ENCODE results near the gene ROR2.

ROR2 gene

GRCh38 chr9:91873637-91874051 is 76.4 kb downstream of the ROR2 start:
- no peak for DNase-seq (ENCODE audit: low read depth)

- DNase-seq (ENCODE audit: low read depth), result no peak
Measured at GRCh38 chr9:91868732-91869391, 81.2 kb downstream of the ROR2 start.

- DNase-seq (ENCODE audit: low read depth), result no peak
Measured at GRCh38 chr9:91867740-91868139, 82.3 kb downstream of the ROR2 start.

DNA sequence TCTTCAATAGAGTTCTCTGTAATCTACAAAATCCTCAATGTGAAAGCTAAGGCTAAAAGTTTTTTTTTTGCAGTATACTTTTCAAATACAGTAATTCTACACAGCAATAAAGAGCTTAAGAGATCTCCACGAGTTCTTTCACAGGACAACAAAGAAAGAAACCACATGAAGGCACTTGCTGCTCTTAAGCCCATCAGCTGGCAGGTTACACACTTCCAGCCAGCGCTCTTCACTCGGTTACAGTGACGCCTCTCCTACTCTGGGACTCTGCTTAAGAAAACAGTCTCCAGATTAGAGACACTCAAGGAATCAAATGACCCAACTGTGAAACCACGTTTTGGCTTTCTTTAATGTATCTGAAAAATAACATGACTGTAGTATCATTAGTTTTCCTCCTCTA is 85.0 kb downstream of the ROR2 start:
- no peak for DNase-seq (ENCODE audit: low read depth)

DNA sequence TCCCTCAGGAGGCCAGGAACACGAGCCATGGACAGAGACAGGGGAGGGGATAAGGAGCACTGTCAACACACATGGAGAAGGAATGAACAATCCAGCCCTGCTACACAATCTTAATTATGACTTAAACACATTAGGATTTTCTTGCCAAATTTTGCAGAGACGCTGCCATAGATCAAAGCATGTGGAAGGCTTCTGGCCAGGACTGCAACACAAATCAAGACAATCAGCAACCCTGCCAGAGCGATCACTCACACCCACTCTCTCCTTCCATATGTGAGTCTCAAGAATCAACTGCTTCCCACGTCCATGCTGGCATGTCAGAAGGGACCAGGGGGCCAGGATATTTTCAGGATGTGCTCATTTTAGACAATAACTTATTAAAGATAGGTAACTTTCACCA is 85.6 kb downstream of the ROR2 start:
- DNase-seq (ENCODE audit: low read depth), result no peak

DNA sequence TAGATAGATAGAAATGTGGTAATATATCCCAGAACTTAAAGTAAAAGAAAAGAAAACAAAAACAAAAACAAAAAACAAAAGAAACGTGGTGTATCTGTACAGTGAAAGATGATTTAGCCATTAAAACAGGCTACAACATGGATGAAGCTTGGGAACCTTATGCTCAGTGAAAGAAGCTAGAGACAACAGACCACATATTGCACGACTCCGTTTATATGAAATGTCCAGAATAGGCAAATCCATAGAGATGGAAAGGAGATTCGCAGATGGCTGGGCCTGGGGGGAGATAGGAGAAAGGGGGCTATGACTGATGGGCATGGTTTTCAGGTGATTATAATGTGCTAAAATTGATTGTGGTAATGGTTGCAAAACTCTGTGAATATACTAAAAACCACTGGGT is 86.6 kb downstream of the ROR2 start:
- no peak for DNase-seq (ENCODE audit: low read depth)

DNA sequence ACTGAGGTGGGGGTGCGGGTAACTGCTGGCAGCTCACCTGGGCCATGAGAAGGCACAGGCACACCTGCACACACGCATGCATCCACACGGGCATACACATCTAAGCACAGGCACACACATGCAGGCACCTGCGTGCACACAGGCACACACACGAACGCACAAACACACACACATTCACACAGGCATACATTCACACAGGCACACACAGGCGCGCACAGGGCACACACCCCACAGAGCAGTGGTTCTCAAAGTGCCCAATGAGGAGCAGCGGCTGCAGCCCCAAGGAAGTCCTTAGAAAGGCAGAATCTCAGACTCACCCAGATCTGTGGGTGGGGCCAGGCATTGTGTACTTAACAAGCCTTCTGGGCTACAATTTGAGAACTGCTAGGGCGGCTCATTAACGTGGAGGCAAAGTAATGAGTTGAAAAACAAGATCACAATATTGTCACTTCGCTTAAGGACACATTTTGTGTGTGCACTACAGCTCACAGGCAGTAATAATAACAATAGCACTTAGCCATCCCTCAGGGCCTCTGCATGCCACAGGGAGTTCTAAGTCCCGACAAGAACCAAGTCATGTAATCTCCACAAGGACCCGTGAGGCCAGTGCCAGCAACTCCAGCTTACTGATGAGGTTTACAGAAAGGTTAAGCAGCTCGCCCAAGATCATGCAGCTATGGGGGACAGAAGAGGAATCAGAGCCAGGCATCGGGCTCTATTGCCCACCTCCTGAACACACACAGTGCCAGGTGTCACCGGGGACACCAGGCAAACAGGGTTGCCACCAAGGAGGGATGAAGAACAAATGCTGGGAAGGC is 91.6 kb downstream of the ROR2 start:
- DNase-seq (ENCODE audit: low read depth), result no peak

- no peak for DNase-seq (ENCODE audit: low read depth)
Measured at GRCh38 chr9:91857291-91858212, 92.5 kb downstream of the ROR2 start.

DNA sequence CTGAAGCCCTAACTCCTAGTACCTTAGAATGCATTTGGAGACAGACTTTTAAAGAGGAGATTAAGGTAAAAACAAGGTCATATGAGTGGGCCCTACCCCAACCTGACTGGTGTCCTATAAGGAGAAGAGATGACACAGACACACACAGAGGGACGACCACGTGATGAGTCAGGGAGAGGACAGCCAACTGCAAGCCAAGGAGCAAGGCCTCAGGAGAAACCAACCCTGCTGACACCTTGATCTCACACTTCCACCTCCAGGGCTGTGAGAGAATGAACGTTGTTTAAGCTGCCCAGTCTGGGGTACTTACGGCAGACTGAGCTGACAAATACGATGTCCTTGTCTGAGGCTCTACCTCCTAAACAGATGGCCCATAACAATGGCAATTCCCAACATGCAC is 93.6 kb downstream of the ROR2 start:
- no peak for DNase-seq (ENCODE audit: low read depth)

GRCh38 chr9:91855196-91855595 is 94.8 kb downstream of the ROR2 start:
- DNase-seq (ENCODE audit: low read depth), result no peak

DNA sequence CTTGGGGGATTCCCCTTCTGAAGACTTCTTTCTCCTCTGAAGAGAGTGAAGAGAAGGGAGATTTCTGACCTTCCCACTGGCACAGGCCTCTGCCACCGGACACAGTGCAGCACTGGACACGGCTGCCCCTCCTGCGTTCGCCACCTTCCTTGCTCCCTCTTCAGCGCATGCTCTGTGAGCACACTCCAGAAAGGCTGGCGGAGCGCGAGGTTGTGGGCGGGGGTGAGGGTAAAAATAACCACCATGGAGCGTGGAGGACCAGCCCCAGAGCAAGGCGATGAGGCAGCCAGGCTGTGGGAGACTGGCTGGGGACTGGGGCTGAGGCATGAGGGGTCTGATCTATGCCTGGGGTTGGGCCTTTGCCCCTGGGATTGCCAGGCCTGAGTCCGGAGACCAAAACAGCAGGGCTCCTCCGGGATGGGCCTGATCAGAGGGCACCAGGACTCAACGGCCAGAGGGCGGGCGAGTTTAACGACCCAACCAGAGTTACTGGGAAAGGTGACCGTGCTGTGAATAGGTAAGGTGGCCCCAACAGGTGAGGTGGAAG is 97.2 kb downstream of the ROR2 start:
- DNase-seq (ENCODE audit: low read depth), result no peak

DNA sequence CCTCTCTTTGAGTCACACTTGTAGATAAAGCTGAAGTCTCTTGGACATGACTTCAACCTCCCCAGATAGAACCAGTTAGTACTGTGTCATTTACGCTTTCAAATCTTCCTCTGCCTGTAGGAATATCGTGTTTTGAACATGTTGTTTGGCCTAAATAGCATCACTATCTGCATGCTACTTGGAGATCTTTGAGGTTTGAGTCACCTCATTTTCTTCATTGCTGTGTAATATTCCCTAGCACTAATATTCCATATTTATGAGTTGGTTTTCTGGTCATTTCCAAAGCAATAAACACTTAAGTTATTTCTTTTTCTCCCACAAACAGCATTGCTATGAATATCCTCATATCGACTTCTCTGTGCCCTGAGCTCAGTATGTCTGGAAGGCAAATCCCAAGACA is 100.3 kb downstream of the ROR2 start:
- no peak for DNase-seq (ENCODE audit: low read depth)

- no peak for DNase-seq (ENCODE audit: low read depth)
Measured at GRCh38 chr9:91848146-91848545, 101.9 kb downstream of the ROR2 start.

GRCh38 chr9:91847581-91848091 is 102.4 kb downstream of the ROR2 start:
- no peak for DNase-seq (ENCODE audit: low read depth)

- DNase-seq (ENCODE audit: low read depth), result no peak
Measured at GRCh38 chr9:91845879-91846278, 104.1 kb downstream of the ROR2 start.

- no peak for DNase-seq (ENCODE audit: low read depth)
Measured at GRCh38 chr9:91844701-91845291, 105.2 kb downstream of the ROR2 start.

DNA sequence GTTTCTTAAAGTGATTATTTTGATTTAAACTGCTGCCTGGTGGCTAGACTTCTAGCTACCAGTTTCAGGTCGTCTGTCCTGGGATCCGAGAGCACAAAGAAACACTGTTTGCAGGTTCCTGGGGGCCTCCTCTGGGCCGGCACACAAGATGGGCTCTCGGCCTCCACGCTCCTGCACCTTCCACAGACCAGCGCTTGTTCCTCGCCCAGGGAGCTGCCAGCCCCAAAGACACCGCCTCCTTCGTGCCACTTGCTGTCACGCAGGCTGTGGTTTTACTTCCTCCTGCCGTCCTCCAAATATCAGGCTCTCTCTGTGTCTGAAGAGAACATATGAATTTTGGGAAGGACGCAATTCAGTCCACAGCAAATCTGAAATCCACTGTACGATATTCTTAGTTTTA is 105.8 kb downstream of the ROR2 start:
- no peak for DNase-seq (ENCODE audit: low read depth)

GRCh38 chr9:91843623-91844148 is 106.3 kb downstream of the ROR2 start:
- DNase-seq (ENCODE audit: low read depth), result no peak

GRCh38 chr9:91843093-91843492 is 106.9 kb downstream of the ROR2 start:
- no peak for DNase-seq (ENCODE audit: low read depth)

- DNase-seq (ENCODE audit: low read depth), result no peak
Measured at GRCh38 chr9:91842358-91843049, 107.5 kb downstream of the ROR2 start.

DNA sequence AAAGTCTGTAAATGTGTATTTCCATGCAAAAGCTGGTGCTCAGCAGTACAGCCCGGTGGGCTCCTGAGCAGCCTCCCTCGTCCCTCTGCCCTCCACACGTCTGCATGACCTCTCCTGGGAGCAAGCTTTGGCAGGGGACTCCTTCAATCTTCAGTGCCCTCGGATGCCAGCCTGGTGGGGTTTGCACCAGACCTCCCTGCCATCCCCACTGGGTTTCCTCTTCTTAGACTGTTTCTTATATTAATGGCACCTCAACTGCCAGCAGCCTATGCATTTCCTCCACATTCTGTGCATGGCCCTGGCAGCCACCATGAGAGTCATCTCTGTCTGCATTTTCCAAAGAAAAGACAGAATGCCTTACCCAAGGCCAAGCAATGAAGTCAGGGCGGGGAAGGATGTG is 108.4 kb downstream of the ROR2 start:
- no peak for DNase-seq (ENCODE audit: low read depth)
